ENCODE measurements around the gene CRYZL1. TPM values are rescaled to one million over a fixed set of nuclear protein-coding genes. Genes with fewer than 3 reads are reported as not detected.
A peak's percentile ranks its signal among the peaks of the same experiment; 100 is the strongest.

Gene CRYZL1
- total RNA-seq, 1 experiment from 2014 or later: 43.0 TPM

- TF ChIP-seq POLR2A (IDR thresholded peaks at IDR 0.05; ENCODE audit: borderline replicate concordance, extremely low read depth, insufficient read depth, insufficient read length): no peak
- peak; percentile 79 for TF ChIP-seq JUND (IDR thresholded peaks at IDR 0.05)
- no peak for TF ChIP-seq EGR1 (IDR thresholded peaks at IDR 0.05; ENCODE audit: low read depth)
- peak; percentile 71; the same call in 1 of the 2 replicates for TF ChIP-seq CBX3 (IDR thresholded peaks at IDR 0.05; ENCODE audit: low read depth)
Observed at GRCh38 chr21:33682992-33683627, 41.6 kb upstream of the CRYZL1 start (continued).

- Histone ChIP-seq H3K9ac (ENCODE audit: low read length) (no peak overlapping the region), H4K20me1 (ENCODE audit: insufficient read depth) (no peaks in the 10 kb centered on the region), H3K27ac (ENCODE audit: low read depth, low read length) (no peak overlapping the region), H3K27me3 (ENCODE audit: insufficient read depth, low read length) (no peaks in the 10 kb centered on the region), H3K4me3 (replicated peaks in 1 of 2; ENCODE audit: low read depth in 1 of 2, low read length in 2 of 2) (no peak overlapping the region), H3K9me2 (ENCODE audit: insufficient read depth) (no peaks in the 10 kb centered on the region), H3K79me2 (ENCODE audit: insufficient read depth, low read length) (peaks cover 56% of the 10 kb centered on the region), H3K4me2 (ENCODE audit: low read length) (no peak overlapping the region), H2AFZ (ENCODE audit: low read depth, low read length, poor library complexity, severe bottlenecking) (no peak overlapping the region), H3K36me3 (ENCODE audit: control insufficient read depth in 1 of 2, insufficient read depth in 2 of 2, low read length in 2 of 2) (no peaks in the 10 kb centered on the region), H3K4me1 (ENCODE audit: control insufficient read depth in 1 of 2, insufficient read depth in 2 of 2, low read length in 2 of 2) (peaks cover 46 to 61% of the 10 kb centered on the region in 2 experiments), H3K9me3 (ENCODE audit: control insufficient read depth in 1 of 2, insufficient read depth in 1 of 2, low read depth in 1 of 2, low read length in 2 of 2) (no peaks in the 10 kb centered on the region)
- BruUV-seq (replicated peaks): no TSS peak
- CTCF ChIA-PET: no interaction called here
- intact Hi-C loops (cut with micrococcal nuclease): no loop called here
- RAD21 ChIA-PET (ENCODE audit: low non-redundant PET in 1 of 2, low total read pairs in 2 of 2, uncharacterized antibody in 2 of 2, unreplicated experiment in 2 of 2): no interaction called here
- no peak for TF ChIP-seq ZBTB33 (IDR thresholded peaks at IDR 0.05; ENCODE audit: extremely low read depth, insufficient replicate concordance, low read length)
- no peak for TF ChIP-seq MAX (IDR thresholded peaks at IDR 0.05)
- no peak for TF ChIP-seq FOSL1 (IDR thresholded peaks at IDR 0.05; ENCODE audit: low read depth)
- no peak for TF ChIP-seq JUND (IDR thresholded peaks at IDR 0.05)
- no peak for TF ChIP-seq TCF7L2 (IDR thresholded peaks at IDR 0.05; ENCODE audit: borderline replicate concordance, extremely low read depth, insufficient read depth, insufficient read length)
- no peak for TF ChIP-seq SRF (IDR thresholded peaks at IDR 0.05; ENCODE audit: low read depth)
- no peak for TF ChIP-seq POLR2A (IDR thresholded peaks at IDR 0.05; ENCODE audit: borderline replicate concordance, extremely low read depth, insufficient read depth, insufficient read length)
- TF ChIP-seq CEBPB (IDR thresholded peaks at IDR 0.05; ENCODE audit: low read depth): no peak
- TF ChIP-seq RAD21 (IDR thresholded peaks at IDR 0.05; ENCODE audit: low read depth): no peak
- TF ChIP-seq ELF1 (IDR thresholded peaks at IDR 0.05; ENCODE audit: borderline replicate concordance, low read depth): no peak
- no peak for TF ChIP-seq ATF3 (IDR thresholded peaks at IDR 0.05)
- no peak for TF ChIP-seq SP1 (IDR thresholded peaks at IDR 0.05; ENCODE audit: low read depth)
- DNase-seq (ENCODE audit: low read depth, low spot score) (no peak), ATAC-seq (no peak)
- POLR2A ChIA-PET: no interaction called here
Observed at GRCh38 chr21:33680870-33681269, 39.3 kb upstream of the CRYZL1 start.

Data from HCT116 (cell line).